ENCODE results near the gene SMC1B.
"Not testable (repeated sequence)": the region's sequence is repeated elsewhere in the genome, so short reads cannot be mapped to it uniquely, and the experiment has no call there.

SMC1B gene

GRCh38 chr22:45413368-45414211 is at the start of gene SMC1B, which contains the start of gene RIBC2:
TSS of gene SMC1B (minus strand) at chr22:45413599. CDS start at chr22:45413567, 32 bp downstream.
TSS of gene RIBC2 (plus strand) at chr22:45413693. CDS start at chr22:45413887, 194 bp downstream.
- peak; percentile 79 to 84 for DNase-seq

GRCh38 chr22:45462034-45462655 is 48.7 kb upstream of the SMC1B start:
- no peak for DNase-seq

GRCh38 chr22:45460288-45461109 is 47.1 kb upstream of the SMC1B start:
- no peak for DNase-seq

GRCh38 chr22:45459235-45459634 is 45.8 kb upstream of the SMC1B start:
- no peak for DNase-seq

GRCh38 chr22:45458532-45458931 is 45.1 kb upstream of the SMC1B start:
- DNase-seq: no peak

GRCh38 chr22:45456811-45457210 is 43.4 kb upstream of the SMC1B start:
- no peak for DNase-seq

- no peak for DNase-seq
Observed at GRCh38 chr22:45455621-45456020, 42.2 kb upstream of the SMC1B start.

GRCh38 chr22:45455212-45455611 is 41.8 kb upstream of the SMC1B start:
- DNase-seq: no peak

GRCh38 chr22:45454275-45454674 is 40.9 kb upstream of the SMC1B start:
- no peak for DNase-seq

GRCh38 chr22:45453764-45454163 is 40.4 kb upstream of the SMC1B start:
- no peak for DNase-seq

GRCh38 chr22:45452565-45453379 is 39.4 kb upstream of the SMC1B start:
- DNase-seq: no peak

GRCh38 chr22:45451972-45452371 is 38.6 kb upstream of the SMC1B start:
- DNase-seq: no peak

- DNase-seq: no peak
Observed at GRCh38 chr22:45450921-45451651, 37.7 kb upstream of the SMC1B start.

- DNase-seq: no peak
Observed at GRCh38 chr22:45450101-45450785, 36.8 kb upstream of the SMC1B start.

- DNase-seq: not testable (repeated sequence)
Observed at GRCh38 chr22:45449442-45449841, 36.0 kb upstream of the SMC1B start.

GRCh38 chr22:45448431-45448830 is 35.0 kb upstream of the SMC1B start:
- no peak for DNase-seq

- not testable (repeated sequence) for DNase-seq
Observed at GRCh38 chr22:45447596-45447995, 34.2 kb upstream of the SMC1B start.

GRCh38 chr22:45446216-45446615 is 32.8 kb upstream of the SMC1B start:
- DNase-seq: no peak

- no peak for DNase-seq
Observed at GRCh38 chr22:45445031-45445710, 31.8 kb upstream of the SMC1B start.

- DNase-seq: no peak
Observed at GRCh38 chr22:45444168-45444567, 30.8 kb upstream of the SMC1B start.

Measured in stimulated activated CD4-positive, alpha-beta T cell treated with anti-CD3 and anti-CD28 coated beads, Interleukin-4, amount 100 ng/mL, for 4 hours (primary cell).